H1 (cell line): ENCODE measurements around the gene HOXA13. TPM values are rescaled to one million over a fixed set of nuclear protein-coding genes. Genes with fewer than 3 reads are reported as not detected.
A peak's percentile ranks its signal among the peaks of the same experiment; 100 is the strongest.

Experiments
- CTCF ChIA-PET: fragments of 300-600 bp; sonication (Branson Sonifier 250); formaldehyde crosslinking; loops from one replicate; lab custom pipeline; 2021; ENCODE audit not compliant: partially characterized antibody; lab: Charles Lee
- POLR2A ChIA-PET: fragments of 300-600 bp; sonication (Branson Sonifier 250); formaldehyde crosslinking; loops from one replicate; lab custom pipeline; 2021; ENCODE audit warnings: inconsistent platforms; ENCODE audit not compliant: partially characterized antibody; lab: Charles Lee
- DNase-seq, 2 experiments: peaks; one replicate each; pipeline versions ENCODE4 v3.0.0 to v3.0.0-alpha.2; 2010 to 2022; ENCODE audit warnings: low spot score in 2 of 2, low read depth in 1 of 2, mixed read lengths in 1 of 2
- FAIRE-seq: peaks from 2 replicates; lab custom pipeline; 2011; peaks lifted over from hg19 to GRCh38; lab: Jason Lieb, UNC
- H2AFZ ChIP-seq: 2 replicates; pipeline ENCODE4 v1.8.1; 2012; ENCODE audit warnings: low read length, inconsistent platforms
- H2AK5ac ChIP-seq: 2 replicates; pipeline ENCODE4 v1.6.1; 2013; ENCODE audit warnings: low read depth, low read length
- H2BK120ac ChIP-seq: replicated peaks from 2 replicates; pipeline ENCODE3; 2013; ENCODE audit warnings: low read depth, low read length, inconsistent platforms
- H2BK12ac ChIP-seq: 2 replicates; pipeline ENCODE4 v1.6.1; 2013; ENCODE audit warnings: low read depth, low read length
- H2BK15ac ChIP-seq: 2 replicates; pipeline ENCODE4 v1.6.1; 2013; ENCODE audit warnings: low read length
- H2BK20ac ChIP-seq: 2 replicates; pipeline ENCODE4 v1.6.1; 2013; ENCODE audit warnings: low read length
- H2BK5ac ChIP-seq: 2 replicates; pipeline ENCODE4 v1.6.1; 2013; ENCODE audit warnings: low read depth, low read length
- H3K14ac ChIP-seq: 2 replicates; pipeline ENCODE4 v1.6.1; 2013; ENCODE audit warnings: inconsistent platforms; ENCODE audit not compliant: insufficient read length
- H3K18ac ChIP-seq: 2 replicates; pipeline ENCODE4 v1.6.1; 2013; ENCODE audit warnings: low read length; ENCODE audit errors: extremely low read depth
- H3K23ac ChIP-seq: 2 replicates; pipeline ENCODE4 v1.6.1; 2013; ENCODE audit warnings: inconsistent platforms; ENCODE audit not compliant: insufficient read length
- H3K23me2 ChIP-seq: 2 replicates; pipeline ENCODE4 v1.6.1; 2013; ENCODE audit warnings: low read depth, low read length
- H3K27ac ChIP-seq: 2 replicates; pipeline ENCODE4 v1.6.1; 2011; ENCODE audit warnings: low read depth, low read length, inconsistent platforms
- H3K27me3 ChIP-seq, 4 experiments: replicated peaks in 1 of 4; 1 replicate in 1 of 4; 2 replicates in 3 of 4; pipeline versions ENCODE4 v1.6.1 to v1.8.1; 2011 to 2013; ENCODE audit warnings: low read length in 3 of 4, mild to moderate bottlenecking in 3 of 4, inconsistent platforms in 2 of 4, mixed read lengths in 2 of 4, moderate library complexity in 1 of 4; ENCODE audit not compliant: control insufficient read depth in 3 of 4, insufficient read depth in 3 of 4; ENCODE audit errors: extremely low read depth in 1 of 4
- H3K36me3 ChIP-seq, 4 experiments: 2 replicates each; pipeline versions ENCODE4 v1.6.1 to v1.8.1; 2011 to 2013; ENCODE audit warnings: mild to moderate bottlenecking in 4 of 4, low read length in 3 of 4, moderate library complexity in 2 of 4, control low read depth in 1 of 4, inconsistent platforms in 1 of 4; ENCODE audit not compliant: insufficient read depth in 4 of 4, control insufficient read depth in 2 of 4
- H3K4ac ChIP-seq: replicated peaks from 2 replicates; pipeline ENCODE3; 2013; ENCODE audit warnings: low read length, low read depth, mixed read lengths, inconsistent platforms; ENCODE audit not compliant: insufficient read length
- H3K4me1 ChIP-seq, 4 experiments: replicated peaks in 1 of 4; 1 replicate in 1 of 4; 2 replicates in 3 of 4; pipeline versions ENCODE4 v1.6.1 to v1.8.1; 2011 to 2013; ENCODE audit warnings: low read length in 3 of 4, inconsistent platforms in 2 of 4, mixed read lengths in 1 of 4; ENCODE audit not compliant: insufficient read depth in 4 of 4, control insufficient read depth in 3 of 4
- H3K4me2 ChIP-seq, 2 experiments: 2 replicates each; pipeline versions ENCODE4 v1.6.1 to v1.8.1; 2011 to 2013; ENCODE audit warnings: low read depth in 2 of 2, low read length in 2 of 2, control low read depth in 1 of 2, inconsistent platforms in 1 of 2, mild to moderate bottlenecking in 1 of 2; ENCODE audit not compliant: insufficient read depth in 1 of 2
- H3K4me3 ChIP-seq, 4 experiments: fragments of 200-600, 300-600 bp in 1 of 4; sonication (generic), shearing (Covaris generic), sonication (Bioruptor Twin) in 1 of 4; 2 replicates each; pipeline versions ENCODE4 v1.5.1 to v1.8.1; 2011 to 2016; ENCODE audit warnings: low read length in 4 of 4, low read depth in 3 of 4, control low read depth in 2 of 4, inconsistent platforms in 2 of 4, mild to moderate bottlenecking in 2 of 4, mixed read lengths in 1 of 4, moderate library complexity in 1 of 4; ENCODE audit not compliant: insufficient read depth in 2 of 4; ENCODE audit errors: extremely low read depth in 1 of 4
- H3K56ac ChIP-seq: replicated peaks from 2 replicates; pipeline ENCODE3; 2013; ENCODE audit warnings: low read depth, mild to moderate bottlenecking, mixed read lengths, low read length, inconsistent platforms; ENCODE audit not compliant: insufficient read length
- H3K79me1 ChIP-seq: 2 replicates; pipeline ENCODE4 v1.6.1; 2013; ENCODE audit warnings: low read depth, low read length, control low read depth
- H3K79me2 ChIP-seq, 2 experiments: 2 replicates each; pipeline versions ENCODE4 v1.6.1 to v1.8.1; 2012 to 2013; ENCODE audit warnings: low read length in 2 of 2, mild to moderate bottlenecking in 2 of 2, inconsistent platforms in 1 of 2; ENCODE audit not compliant: insufficient read depth in 2 of 2, control insufficient read depth in 1 of 2
- H3K9ac ChIP-seq, 4 experiments: replicated peaks in 1 of 4; 1 replicate in 1 of 4; 2 replicates in 3 of 4; pipeline versions ENCODE4 v1.6.1 to v1.8.1; 2011 to 2013; ENCODE audit warnings: low read depth in 3 of 4, low read length in 3 of 4, control low read depth in 2 of 4, mild to moderate bottlenecking in 2 of 4, moderate library complexity in 2 of 4, inconsistent platforms in 1 of 4; ENCODE audit errors: extremely low read depth in 1 of 4
- H3K9me3 ChIP-seq, 2 experiments: 2 replicates each; pipeline versions ENCODE4 v1.6.1 to v1.8.1; 2012 to 2013; ENCODE audit warnings: mild to moderate bottlenecking in 2 of 2, moderate library complexity in 2 of 2, control low read depth in 1 of 2, inconsistent platforms in 1 of 2, low read depth in 1 of 2, low read length in 1 of 2, mixed read lengths in 1 of 2; ENCODE audit not compliant: insufficient read depth in 2 of 2
- H4K20me1 ChIP-seq, 2 experiments: replicated peaks in 1 of 2; 2 replicates each; pipeline versions ENCODE3 to v1.8.1; 2011 to 2013; ENCODE audit warnings: inconsistent platforms in 2 of 2, low read length in 2 of 2, mild to moderate bottlenecking in 1 of 2; ENCODE audit not compliant: insufficient read depth in 2 of 2, control insufficient read depth in 1 of 2
- H4K5ac ChIP-seq: 2 replicates; pipeline ENCODE4 v1.6.1; 2013; ENCODE audit warnings: low read length, low read depth, mixed read lengths, inconsistent platforms; ENCODE audit not compliant: insufficient read length
- H4K8ac ChIP-seq: 2 replicates; pipeline ENCODE4 v1.8.0; 2013; ENCODE audit warnings: mild to moderate bottlenecking, moderate library complexity, low read length, inconsistent platforms; ENCODE audit not compliant: insufficient read depth; ENCODE audit errors: extremely low read depth
- H4K91ac ChIP-seq: replicated peaks from 2 replicates; pipeline ENCODE3; 2013; ENCODE audit warnings: low read length, mixed read lengths, inconsistent platforms; ENCODE audit not compliant: insufficient read length
- BRCA1 ChIP-seq: IDR thresholded peaks from 2 replicates; pipeline ENCODE4 v1.6.1; 2012; ENCODE audit warnings: low read depth, low read length, improper control_type of control experiment
- CBX8 ChIP-seq: fragments of 300-800, 300-1000 bp; sonication (generic); IDR thresholded peaks from 2 replicates; pipeline ENCODE4 v1.7.1; 2016; ENCODE audit warnings: low read depth, low read length, borderline replicate concordance
- CREB1 ChIP-seq: IDR thresholded peaks from 2 replicates; pipeline ENCODE4 v1.6.1; 2012; ENCODE audit warnings: inconsistent platforms
- EGR1 ChIP-seq: IDR thresholded peaks from 2 replicates; pipeline ENCODE4 v1.6.1; 2011; ENCODE audit warnings: low read depth, low read length, borderline replicate concordance
- HDAC2 ChIP-seq, 2 experiments: fragments of 300-600 bp in 1 of 2; sonication (generic) in 1 of 2; IDR thresholded peaks; 2 replicates each; pipeline ENCODE4 v1.6.1; 2011 to 2012; ENCODE audit warnings: low read depth in 2 of 2, low read length in 2 of 2, mild to moderate bottlenecking in 2 of 2, moderate library complexity in 2 of 2, borderline replicate concordance in 1 of 2, inconsistent platforms in 1 of 2
- KDM1A ChIP-seq: fragments of 200-600, 300-600 bp; sonication (generic); IDR thresholded peaks from 2 replicates; pipeline ENCODE4 v1.7.1; 2016; ENCODE audit warnings: mild to moderate bottlenecking, low read length, borderline replicate concordance
- PHF8 ChIP-seq: fragments of 200-600 bp; sonication (generic); conservative IDR thresholded peaks from 2 replicates; pipeline ENCODE4 v1.7.1; 2012; ENCODE audit warnings: low read depth, mild to moderate bottlenecking, inconsistent platforms, low read length, moderate library complexity
- POLR2A ChIP-seq, 2 experiments: IDR thresholded peaks; 1 replicate in 1 of 2; 2 replicates in 1 of 2; pipeline ENCODE4 v1.6.1; 2011; ENCODE audit warnings: low read depth in 2 of 2, low read length in 2 of 2, mild to moderate bottlenecking in 2 of 2; ENCODE audit errors: control extremely low read depth in 1 of 2
- POU5F1 ChIP-seq: IDR thresholded peaks from 2 replicates; pipeline ENCODE4 v1.6.1; 2011; ENCODE audit warnings: low read depth, mild to moderate bottlenecking, low read length, moderate library complexity
- RNF2 ChIP-seq: fragments of 200-900, 300-1000 bp; sonication (generic); IDR thresholded peaks from 2 replicates; pipeline ENCODE4 v1.7.1; 2016; ENCODE audit warnings: borderline replicate concordance, low read depth, mild to moderate bottlenecking, antibody characterized with exemption, low read length; ENCODE audit not compliant: poor library complexity, severe bottlenecking; ENCODE audit errors: missing control alignments
- SIN3A ChIP-seq, 2 experiments: IDR thresholded peaks in 1 of 2; conservative IDR thresholded peaks in 1 of 2; 2 replicates each; pipeline ENCODE4 v1.6.1; 2011 to 2012; ENCODE audit warnings: low read length in 2 of 2, improper control_type of control experiment in 1 of 2, low read depth in 1 of 2, mild to moderate bottlenecking in 1 of 2
- WGBS, 2 experiments: shearing (Covaris generic) in 1 of 2; methylation state at CpG; one replicate each; pipeline versions ENCODE4 v1.1.6 to v1.1.7; 2013 to 2015; ENCODE audit warnings: low lambda C conversion rate in 2 of 2, mixed read lengths in 2 of 2, inconsistent platforms in 1 of 2, low coverage in 1 of 2, missing lambda C conversion rate in 1 of 2; ENCODE audit not compliant: insufficient replicate concordance in 2 of 2, insufficient coverage in 1 of 2, insufficient read length in 1 of 2; ENCODE audit errors: extremely low coverage in 1 of 2, missing lambda C conversion rate in 1 of 2; 5-methylcytosine and 5-hydroxymethylcytosine counted together
- polyA plus RNA-seq, 7 experiments: library from polyadenylated mRNA; depleted of rRNA in 3 of 7; stranded (reverse) in 5 of 7; unstranded in 2 of 7; fragments of >200 nt in 5 of 7; fragments of 200-250 nt in 2 of 7; gene quantifications; 1 replicate in 5 of 7; 2 replicates in 1 of 7; 4 replicates in 1 of 7; pipeline versions ENCODE4 v1.2.1 to v1.2.3, GENCODE V29; 2011 to 2013; ENCODE audit warnings: missing spikeins in 2 of 7, mixed read lengths in 2 of 7
- total RNA-seq: library from RNA; stranded (reverse); fragmentation: NEBNext Ultra II Directional; extraction: Animal tissue kit (Norgen Biotek cat#: 25700); gene quantifications from 2 replicates; pipeline ENCODE4 v1.2.1, GENCODE V29; 2021

The HOXA13 gene
- total and polyA plus RNA-seq, 2 of the 8 experiments (the other 6 are each of a cell fraction or from before 2014, with no cell fraction given), result not detected

- no peak overlapping the region for H3K23ac ChIP-seq
- H3K27me3 ChIP-seq, result peaks cover 97 to 100% (median 99%) of the 10 kb centered on the region in 4 experiments
- H2BK20ac ChIP-seq, result no peak overlapping the region
- peaks cover 0 to 5% (median 0%) of the 10 kb centered on the region in 4 experiments; a peak in 1 of 8 replicates for H3K36me3 ChIP-seq
- no peak overlapping the region for H3K56ac ChIP-seq
- H2BK5ac ChIP-seq, result no peak overlapping the region
- H3K79me2 ChIP-seq, result no peaks in the 10 kb centered on the region
- H3K4me3 ChIP-seq, result peak overlapping the region in 1 of 4 experiments; percentile 27; a peak in 2 of 8 replicates
- H3K79me1 ChIP-seq, result no peaks in the 10 kb centered on the region
- DNase-seq, result peak in 1 of 2 experiments; percentile 57
- H2AK5ac ChIP-seq, result no peak overlapping the region
- no peak overlapping the region for H4K91ac ChIP-seq
- H3K18ac ChIP-seq, result no peak overlapping the region
- H3K9ac ChIP-seq, result no peak overlapping the region
- ChIA-PET POLR2A (interaction anchor here (1.2 kb wide), 1 partner anchor 63 kb away, joined by 3 read pairs; no protein-coding TSS in a partner anchor), CTCF (interaction anchor here (1.1 to 9.1 kb wide), 5 partner anchors 10 to 479 kb away, joined by 4 to 64 read pairs (median 6); partner anchors contain the start of genes HIBADH and HOXA10)
- H3K9me3 ChIP-seq, result no peaks in the 10 kb centered on the region; a peak in 1 of 4 replicates
- no peak overlapping the region for H2BK120ac ChIP-seq
- H3K4ac ChIP-seq, result no peak overlapping the region
- no peak overlapping the region for H2BK12ac ChIP-seq
- H3K4me2 ChIP-seq, result peak overlapping the region; percentile 33; a peak in 3 of 4 replicates
- no peak overlapping the region for H4K5ac ChIP-seq
- WGBS, 2 experiments, result 6% methylated on average over 67 of the region's 72 CpGs; no CpG with 5 or more reads in 1 of the 2 experiments
- no peak overlapping the region for H3K27ac ChIP-seq
- H3K23me2 ChIP-seq, result no peaks in the 10 kb centered on the region
- H3K14ac ChIP-seq, result no peak overlapping the region
- peaks cover 0 to 27% (median 16%) of the 10 kb centered on the region in 4 experiments; a peak in 6 of 7 replicates for H3K4me1 ChIP-seq
- H2AFZ ChIP-seq, result no peak overlapping the region
- H4K8ac ChIP-seq, result no peak overlapping the region
- H4K20me1 ChIP-seq, result peaks cover 40 to 51% of the 10 kb centered on the region in 2 experiments
- no peak for FAIRE-seq
- H2BK15ac ChIP-seq, result no peak overlapping the region
- TF ChIP-seq KDM1A (no peak), BRCA1 (no peak), RNF2 (peak; percentile 84), EGR1 (no peak), CREB1 (peak; percentile 69), CBX8 (no peak), POLR2A (IDR thresholded peaks at IDR 0.05; ENCODE audit: control extremely low read depth in 1 of 2, low read depth in 2 of 2, low read length in 2 of 2) (no peak), HDAC2 (IDR thresholded peaks at IDR 0.05; ENCODE audit: borderline replicate concordance in 1 of 2, low read depth in 2 of 2, low read length in 2 of 2) (no peak), POU5F1 (no peak), SIN3A (conservative IDR thresholded peaks at IDR 0.05 in 1 of 2, IDR thresholded peaks at IDR 0.05 in 1 of 2; ENCODE audit: low read depth in 1 of 2, low read length in 2 of 2) (no peak), PHF8 (no peak)
Measured at GRCh38 chr7:27184337-27185012, 15.4 kb downstream of the HOXA13 start.
